NCI-H446 treated with DMSO at 0.1 percent for 48 hours (cell line): ENCODE measurements around the gene ZNF425.
"Not testable (repeated sequence)": the region's sequence is repeated elsewhere in the genome, so short reads cannot be mapped to it uniquely, and the experiment has no call there.

ENCODE experiments used
- DNase-seq: peaks from one replicate; lab custom pipeline; 2025; lab: John Stamatoyannopoulos, UW

The ZNF425 gene

GRCh38 chr7:149074116-149074885 lies 51.8 kb downstream of the ZNF425 start:
- no peak for DNase-seq

DNA sequence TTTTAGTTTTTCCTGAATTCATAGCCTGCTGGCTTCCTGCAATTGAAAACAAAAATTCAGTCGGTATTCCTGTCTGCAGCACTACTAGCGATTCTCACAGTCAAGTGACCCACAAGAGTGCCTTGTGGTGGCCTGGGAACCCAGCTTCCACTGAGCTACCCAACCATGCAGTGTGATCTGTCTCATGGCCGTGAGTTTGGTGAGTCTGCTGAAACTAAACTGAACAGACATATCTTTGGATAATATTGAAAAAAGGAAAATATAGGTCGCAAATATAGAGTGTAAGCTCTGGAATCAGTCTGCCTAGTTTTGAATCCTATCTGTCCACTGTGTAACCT lies 53.7 kb downstream of the ZNF425 start:
- no peak for DNase-seq

GRCh38 chr7:149071641-149072437 lies 54.3 kb downstream of the ZNF425 start:
- DNase-seq, result no peak

DNA sequence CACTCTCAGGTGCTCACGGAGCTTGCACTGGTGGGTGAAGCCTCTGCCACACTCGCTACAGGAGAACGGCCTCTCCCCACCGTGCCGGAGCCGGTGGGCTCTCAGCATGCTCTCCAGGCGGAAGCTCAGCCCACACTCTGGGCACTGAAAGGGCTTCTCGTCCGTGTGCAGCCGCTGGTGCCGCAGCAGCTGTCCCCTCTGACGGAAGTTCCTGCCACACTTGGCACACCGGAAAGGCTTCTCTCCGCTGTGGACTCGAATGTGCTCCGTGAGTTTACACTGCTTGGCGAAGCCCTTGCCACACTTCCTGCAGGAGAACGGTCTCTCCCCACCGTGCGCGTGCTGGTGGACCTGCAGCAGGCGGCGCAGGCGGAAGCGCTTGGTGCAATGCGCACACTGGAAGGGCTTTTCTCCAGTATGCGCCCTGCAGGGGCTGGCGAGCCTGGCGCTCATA lies 54.9 kb downstream of the ZNF425 start:
- no peak for DNase-seq

- no peak for DNase-seq
Measured at GRCh38 chr7:149070372-149071125, 55.6 kb downstream of the ZNF425 start.

GRCh38 chr7:149067869-149068268 lies 58.3 kb downstream of the ZNF425 start:
- no peak for DNase-seq

DNA sequence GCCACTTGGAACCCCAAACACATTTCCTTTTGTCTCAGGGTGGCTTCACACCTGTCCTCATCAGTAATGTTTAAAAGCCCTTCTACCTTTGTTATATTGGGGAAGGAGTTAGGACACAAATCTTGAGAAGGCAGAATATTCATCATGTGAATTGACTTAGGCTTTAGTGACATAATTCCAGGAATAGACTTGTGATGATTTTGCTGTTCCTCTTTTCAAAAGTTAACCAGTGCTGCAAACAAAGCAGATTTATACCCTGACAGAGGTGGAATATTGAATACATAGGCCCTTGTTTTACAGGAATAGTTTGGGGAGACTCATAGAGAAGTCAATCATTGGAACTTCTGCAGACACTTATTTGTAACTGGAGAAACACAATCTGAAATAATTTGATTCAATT lies 62.6 kb downstream of the ZNF425 start:
- DNase-seq, result no peak

DNA sequence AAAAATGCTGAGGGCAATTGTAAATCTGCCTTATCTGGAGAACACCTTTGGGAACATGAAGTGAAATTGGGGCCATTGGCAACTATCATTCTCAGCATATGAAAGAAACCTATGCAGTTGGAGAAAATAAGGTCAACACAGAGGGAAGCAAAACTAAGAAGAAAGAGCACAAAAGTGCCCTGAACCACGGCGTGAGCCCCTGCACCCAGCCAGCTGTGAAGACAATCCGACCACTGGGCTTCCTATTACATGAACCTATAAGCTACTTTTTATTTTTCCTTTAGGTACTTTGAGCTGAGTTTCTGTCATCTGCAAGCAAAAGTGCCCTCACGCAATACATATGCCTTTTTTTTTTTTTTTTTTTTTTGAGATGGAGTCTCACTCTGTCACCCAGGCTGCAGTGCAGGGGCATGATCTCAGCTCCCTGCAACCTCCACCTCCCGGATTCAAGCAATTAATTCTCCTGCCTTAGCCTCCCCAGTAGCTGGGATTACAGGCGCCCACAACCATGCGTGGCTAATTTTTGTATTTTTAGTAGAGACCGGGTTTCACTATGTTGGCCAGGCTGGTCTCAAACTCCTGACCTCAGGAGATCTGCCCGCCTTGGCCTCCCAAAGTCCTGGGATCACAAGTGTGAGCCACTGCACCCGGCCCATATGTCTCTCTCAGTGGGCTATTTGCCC lies 63.8 kb downstream of the ZNF425 start:
- not testable (repeated sequence) for DNase-seq

GRCh38 chr7:149060156-149060555 lies 66.0 kb downstream of the ZNF425 start:
- DNase-seq, result no peak

DNA sequence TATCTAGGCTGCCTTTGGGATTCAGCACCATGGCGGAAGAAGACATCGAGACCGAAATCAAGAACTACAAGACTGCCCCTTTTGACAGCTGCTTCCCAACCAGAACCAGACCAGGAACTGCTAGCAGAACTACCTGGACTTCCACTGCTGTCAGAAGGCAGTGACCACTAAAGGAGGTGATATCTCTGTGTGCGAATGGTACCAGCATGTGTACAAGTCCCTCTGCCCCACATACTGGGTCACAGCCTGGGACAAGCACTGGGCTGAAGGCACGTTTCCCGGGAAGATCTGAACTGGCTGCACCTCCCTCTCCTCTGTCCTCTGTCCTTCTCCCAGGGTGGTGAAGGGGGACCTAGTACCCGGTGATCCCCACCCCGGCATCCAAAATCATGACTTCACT lies 72.2 kb downstream of the ZNF425 start:
- no peak for DNase-seq

- DNase-seq, result no peak
Measured at GRCh38 chr7:149053384-149053783, 72.7 kb downstream of the ZNF425 start.
